A549 (cell line): Measurements from ENCODE around the gene KRT33B. TPM values are rescaled to one million over a fixed set of nuclear protein-coding genes. Genes with fewer than 3 reads are reported as not detected.

Experiments
- ATAC-seq, 2 experiments: fragments of 200-7000 bp in 1 of 2; fragments of >200 bp in 1 of 2; cut with Nextera tagmentation in 1 of 2; cut with Tn5 transposase in 1 of 2; 3 replicates each; pipeline versions ENCODE4 v1.8.0 to v1.9.1; 2018 to 2020; ENCODE audit warnings: mild to moderate bottlenecking in 1 of 2, moderate library complexity in 1 of 2
- CTCF ChIA-PET: fragments of 300-600 bp; sonication (Branson Sonifier 250); formaldehyde crosslinking; extraction: SDS; loops from one replicate; lab custom pipeline; 2021; ENCODE audit warnings: antibody characterized with exemption, inconsistent platforms; lab: Yijun Ruan, JAX
- POLR2A ChIA-PET: fragments of 350-600 bp; formaldehyde crosslinking; extraction: SDS; loops from one replicate; lab custom pipeline; 2021; ENCODE audit warnings: antibody characterized with exemption, inconsistent platforms; lab: Yijun Ruan, JAX
- DNase-seq, 2 experiments: peaks; one replicate each; pipeline versions ENCODE4 v3.0.0 to v3.0.0-alpha.2; 2011 to 2016; ENCODE audit warnings: low read depth in 1 of 2, low spot score in 1 of 2
- FAIRE-seq: peaks from 2 replicates; lab custom pipeline; 2011; peaks lifted over from hg19 to GRCh38; lab: Jason Lieb, UNC
- H3K27ac ChIP-seq, 2 experiments: fragments of >200 bp; sonication (Bioruptor Twin); formaldehyde crosslinking; 3 replicates each; pipeline ENCODE4 v1.5.1; 2016 to 2017
- H3K4me1 ChIP-seq: fragments of >200 bp; sonication (Bioruptor Twin); formaldehyde crosslinking; 3 replicates; pipeline ENCODE4 v1.6.1; 2016
- H3K4me2 ChIP-seq: fragments of >200 bp; sonication (Bioruptor Twin); formaldehyde crosslinking; 3 replicates; pipeline ENCODE4 v1.6.1; 2016
- H3K4me3 ChIP-seq: fragments of >200 bp; sonication (Bioruptor Twin); formaldehyde crosslinking; 3 replicates; pipeline ENCODE4 v1.5.1; 2016
- H3K9me3 ChIP-seq: fragments of >200 bp; sonication (Bioruptor Twin); formaldehyde crosslinking; 3 replicates; pipeline ENCODE4 v1.6.1; 2016
- BCL3 ChIP-seq: fragments of >200 bp; sonication (Bioruptor Twin); formaldehyde crosslinking; IDR thresholded peaks from 3 replicates; pipeline ENCODE4 v1.6.1; 2016
- CBX2 ChIP-seq: fragments of 200-600 bp; sonication (generic); IDR thresholded peaks from 2 replicates; pipeline ENCODE4 v1.6.1; 2016; ENCODE audit warnings: low read depth, mild to moderate bottlenecking, borderline replicate concordance
- CBX8 ChIP-seq: fragments of 200-600 bp; sonication (generic); IDR thresholded peaks from 2 replicates; pipeline ENCODE4 v1.6.1; 2016
- CHD2 ChIP-seq: fragments of 150-350 bp; IDR thresholded peaks from 2 replicates; pipeline ENCODE4 v1.6.1; 2014; ENCODE audit warnings: low read length; ENCODE audit not compliant: partially characterized antibody
- CHD4 ChIP-seq: fragments of 200-600 bp; sonication (generic); IDR thresholded peaks from 2 replicates; pipeline ENCODE4 v1.6.1; 2016; ENCODE audit warnings: antibody characterized with exemption, mild to moderate bottlenecking, borderline replicate concordance
- EHMT2 ChIP-seq: fragments of 200-600 bp; sonication (generic); IDR thresholded peaks from 2 replicates; pipeline ENCODE4 v1.6.1; 2016; ENCODE audit warnings: antibody characterized with exemption, low read depth, mild to moderate bottlenecking, moderate library complexity
- ELK1 ChIP-seq: fragments of 150-350 bp; IDR thresholded peaks from 2 replicates; pipeline ENCODE4 v1.6.1; 2014; ENCODE audit warnings: low read depth, mild to moderate bottlenecking, low read length
- FOXS1 ChIP-seq: fragments of 250-450 bp; sonication (Bioruptor Pico); IDR thresholded peaks from 2 replicates; pipeline ENCODE4 v1.5.0; 2020; ENCODE audit warnings: mild to moderate bottlenecking, moderate library complexity
- GATA3 ChIP-seq: IDR thresholded peaks from 2 replicates; pipeline ENCODE4 v1.6.1; 2012; ENCODE audit warnings: borderline replicate concordance
- HDAC2 ChIP-seq: fragments of 200-600 bp; sonication (generic); IDR thresholded peaks from 2 replicates; pipeline ENCODE4 v1.6.1; 2016
- HEYL ChIP-seq: fragments of 250-450 bp; sonication (Bioruptor Pico); IDR thresholded peaks from 2 replicates; pipeline ENCODE4 v1.8.0; 2021; ENCODE audit warnings: mild to moderate bottlenecking, moderate library complexity
- HOXA7 ChIP-seq: fragments of 250-450 bp; sonication (Bioruptor Pico); IDR thresholded peaks from 2 replicates; pipeline ENCODE4 v1.5.0; 2020; ENCODE audit warnings: mild to moderate bottlenecking, moderate library complexity
- HOXB5 ChIP-seq: fragments of 250-450 bp; sonication (Bioruptor Pico); IDR thresholded peaks from 2 replicates; pipeline ENCODE4 v1.5.0; 2020; ENCODE audit warnings: mild to moderate bottlenecking, moderate library complexity
- KDM1A ChIP-seq: fragments of 200-600 bp; sonication (generic); IDR thresholded peaks from 2 replicates; pipeline ENCODE4 v1.6.1; 2016; ENCODE audit warnings: low read depth, mild to moderate bottlenecking
- KDM5A ChIP-seq: fragments of 200-600 bp; sonication (generic); IDR thresholded peaks from 2 replicates; pipeline ENCODE4 v1.6.1; 2016; ENCODE audit warnings: antibody characterized with exemption, mild to moderate bottlenecking
- MAX ChIP-seq: IDR thresholded peaks from 2 replicates; pipeline ENCODE4 v1.6.1; 2012
- NR3C1 ChIP-seq: fragments of >200 bp; sonication (Bioruptor Twin); formaldehyde crosslinking; IDR thresholded peaks from 3 replicates; pipeline ENCODE4 v1.6.1; 2017
- RAD21 ChIP-seq, 2 experiments: fragments of >200 bp in 1 of 2; sonication (Bioruptor Twin) in 1 of 2; formaldehyde crosslinking in 1 of 2; IDR thresholded peaks in 1 of 2; conservative IDR thresholded peaks in 1 of 2; 2 replicates in 1 of 2; 3 replicates in 1 of 2; pipeline ENCODE4 v1.6.1; 2012 to 2018; ENCODE audit warnings: inconsistent platforms in 1 of 2
- SMC3 ChIP-seq: fragments of >200 bp; sonication (Bioruptor Twin); formaldehyde crosslinking; IDR thresholded peaks from 3 replicates; pipeline ENCODE4 v1.6.1; 2018; ENCODE audit warnings: inconsistent platforms
- TFCP2L1 ChIP-seq: fragments of 250-450 bp; sonication (Bioruptor Pico); IDR thresholded peaks from 2 replicates; pipeline ENCODE4 v1.5.0; 2021; ENCODE audit warnings: mild to moderate bottlenecking
- USF2 ChIP-seq: fragments of 450-650 bp; IDR thresholded peaks from 2 replicates; pipeline ENCODE4 v1.6.1; 2014; ENCODE audit warnings: antibody characterized with exemption
- ZFP36 ChIP-seq: fragments of 450-650 bp; IDR thresholded peaks from 2 replicates; pipeline ENCODE4 v1.6.1; 2014; ENCODE audit warnings: borderline replicate concordance; ENCODE audit not compliant: partially characterized antibody
- ZNF302 ChIP-seq: fragments of 250-450 bp; sonication (Bioruptor Pico); IDR thresholded peaks from 2 replicates; pipeline ENCODE4 v1.9.0; 2021; ENCODE audit warnings: inconsistent platforms, mild to moderate bottlenecking, moderate library complexity
- WGBS: methylation state at CpG from one replicate; pipeline ENCODE4 v1.1.6; 2017; ENCODE audit errors: missing lambda C conversion rate; 5-methylcytosine and 5-hydroxymethylcytosine counted together
- polyA plus RNA-seq, 4 experiments: library from polyadenylated mRNA; depleted of rRNA in 3 of 4; stranded (reverse); fragments of >200 nt; fragmentation: RNase III in 1 of 4; extraction: RNeasy Plus Mini Kit Qiagen cat#74134 plus additional on column Dnase treatment in 1 of 4; gene quantifications; 2 replicates in 3 of 4; 3 replicates in 1 of 4; pipeline ENCODE4 v1.2.3, GENCODE V29; 2011 to 2017
- TF ChIP-seq, protein P1 (sequence below): fragments of 250-450 bp; sonication (Bioruptor Pico); IDR thresholded peaks from 2 replicates; pipeline ENCODE4 v1.5.0; 2020; ENCODE audit warnings: low read depth, mild to moderate bottlenecking, moderate library complexity

The KRT33B gene
- polyA plus RNA-seq, 2 of the 4 experiments (the other 2 are of a cell fraction): 0.05 TPM; not detected in 1

DNA sequence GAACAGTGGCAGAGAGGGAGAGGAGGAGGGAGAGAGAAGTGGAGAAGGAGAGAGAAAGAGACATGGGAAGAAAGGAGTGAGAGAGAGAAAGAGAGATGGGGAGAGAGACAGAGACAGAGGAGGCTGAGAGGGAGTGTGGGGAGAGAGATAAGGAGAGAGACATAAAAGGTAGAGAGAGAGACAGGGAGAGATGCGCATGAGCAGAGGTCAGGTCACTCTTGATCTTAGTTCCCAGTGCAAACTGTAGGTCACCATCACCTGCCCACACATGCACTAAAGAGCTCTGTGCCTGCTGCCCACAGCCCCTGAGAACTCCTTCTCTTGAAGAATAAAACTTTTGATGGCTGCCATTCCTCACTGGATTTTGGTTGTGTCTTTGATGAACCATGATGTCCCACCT, 33.9 kb downstream of the KRT33B start:
- no peak for ATAC-seq
- H3K4me3 ChIP-seq: no peak overlapping the region
- no peak overlapping the region for H3K4me2 ChIP-seq
- H3K9me3 ChIP-seq: no peaks in the 10 kb centered on the region
- TF ChIP-seq NR3C1 (no peak), HOXA7 (CRISPR knock-in tag) (no peak), GATA3 (no peak), HOXB5 (CRISPR knock-in tag) (no peak), KDM1A (no peak), BCL3 (no peak), SMC3 (no peak), CBX2 (no peak), CBX8 (no peak), MAX (no peak), KDM5A (no peak), ELK1 (no peak), FOXS1 (CRISPR knock-in tag) (no peak), ZNF302 (CRISPR knock-in tag) (no peak), CHD2 (no peak)
- no peak overlapping the region for H3K27ac ChIP-seq
- WGBS: 94% methylated on average over 1 of the region's 1 CpG
- ChIA-PET POLR2A (no interaction called here), CTCF (interaction anchor here (1.0 to 2.8 kb wide), 2 partner anchors 213 to 327 kb away, joined by 7 to 8 read pairs; no protein-coding TSS in a partner anchor)
- H3K4me1 ChIP-seq: no peaks in the 10 kb centered on the region
- no peak for FAIRE-seq
- no peak for DNase-seq

- FAIRE-seq: no peak
- Histone ChIP-seq H3K9me3 (no peaks in the 10 kb centered on the region), H3K4me2 (no peak overlapping the region), H3K4me1 (no peaks in the 10 kb centered on the region), H3K27ac (no peak overlapping the region), H3K4me3 (no peak overlapping the region)
- DNase-seq: no peak
- no peak for ATAC-seq
- CTCF ChIA-PET: interaction anchor here (1.3 to 5.5 kb wide), 6 partner anchors 13 to 478 kb away, joined by 3 to 35 read pairs (median 6); no protein-coding TSS in a partner anchor
- POLR2A ChIA-PET: no interaction called here
- no peak for TF ChIP-seq EHMT2
- TF ChIP-seq CBX2: no peak
- WGBS: 73% methylated on average over 6 of the region's 6 CpGs
Measured at GRCh38 chr17:41334385-41335305, 35.0 kb downstream of the KRT33B start.

- no peak overlapping the region for H3K27ac ChIP-seq
- H3K4me2 ChIP-seq: no peak overlapping the region
- no peak for ATAC-seq
- no peak for FAIRE-seq
- H3K4me1 ChIP-seq: no peaks in the 10 kb centered on the region
- CTCF ChIA-PET: interaction anchor here (1.3 to 5.5 kb wide), 6 partner anchors 12 to 477 kb away, joined by 3 to 35 read pairs (median 10); no protein-coding TSS in a partner anchor
- WGBS: 89% methylated on average over 3 of the region's 3 CpGs
- H3K4me3 ChIP-seq: no peak overlapping the region
- H3K9me3 ChIP-seq: no peaks in the 10 kb centered on the region
- no peak for DNase-seq
- POLR2A ChIA-PET: no interaction called here
- no peak for TF ChIP-seq CHD4
- TF ChIP-seq TFCP2L1 (CRISPR knock-in tag): no peak
- TF ChIP-seq USF2: no peak
- no peak for TF ChIP-seq ZFP36
- TF ChIP-seq HDAC2: no peak
- no peak for TF ChIP-seq FOXS1 (CRISPR knock-in tag)
- TF ChIP-seq, protein P1, sequence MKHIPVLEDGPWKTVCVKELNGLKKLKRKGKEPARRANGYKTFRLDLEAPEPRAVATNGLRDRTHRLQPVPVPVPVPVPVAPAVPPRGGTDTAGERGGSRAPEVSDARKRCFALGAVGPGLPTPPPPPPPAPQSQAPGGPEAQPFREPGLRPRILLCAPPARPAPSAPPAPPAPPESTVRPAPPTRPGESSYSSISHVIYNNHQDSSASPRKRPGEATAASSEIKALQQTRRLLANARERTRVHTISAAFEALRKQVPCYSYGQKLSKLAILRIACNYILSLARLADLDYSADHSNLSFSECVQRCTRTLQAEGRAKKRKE (CRISPR knock-in tag): no peak
- no peak for TF ChIP-seq MAX
- TF ChIP-seq RAD21 (conservative IDR thresholded peaks at IDR 0.05 in 1 of 2, IDR thresholded peaks at IDR 0.05 in 1 of 2): no peak
- no peak for TF ChIP-seq HEYL (CRISPR knock-in tag)
Measured at GRCh38 chr17:41333836-41334235, 35.8 kb downstream of the KRT33B start.
